GM12874 (cell line): ENCODE results near the gene PIP5K1C.

Experiments
- TF ChIP-seq, protein P1 (sequence below): IDR thresholded peaks from 2 replicates; pipeline ENCODE4 v1.5.1; 2011; ENCODE audit warnings: low read depth, mild to moderate bottlenecking, control low read depth, low read length, moderate library complexity; ENCODE audit not compliant: insufficient read depth

Gene PIP5K1C

DNA sequence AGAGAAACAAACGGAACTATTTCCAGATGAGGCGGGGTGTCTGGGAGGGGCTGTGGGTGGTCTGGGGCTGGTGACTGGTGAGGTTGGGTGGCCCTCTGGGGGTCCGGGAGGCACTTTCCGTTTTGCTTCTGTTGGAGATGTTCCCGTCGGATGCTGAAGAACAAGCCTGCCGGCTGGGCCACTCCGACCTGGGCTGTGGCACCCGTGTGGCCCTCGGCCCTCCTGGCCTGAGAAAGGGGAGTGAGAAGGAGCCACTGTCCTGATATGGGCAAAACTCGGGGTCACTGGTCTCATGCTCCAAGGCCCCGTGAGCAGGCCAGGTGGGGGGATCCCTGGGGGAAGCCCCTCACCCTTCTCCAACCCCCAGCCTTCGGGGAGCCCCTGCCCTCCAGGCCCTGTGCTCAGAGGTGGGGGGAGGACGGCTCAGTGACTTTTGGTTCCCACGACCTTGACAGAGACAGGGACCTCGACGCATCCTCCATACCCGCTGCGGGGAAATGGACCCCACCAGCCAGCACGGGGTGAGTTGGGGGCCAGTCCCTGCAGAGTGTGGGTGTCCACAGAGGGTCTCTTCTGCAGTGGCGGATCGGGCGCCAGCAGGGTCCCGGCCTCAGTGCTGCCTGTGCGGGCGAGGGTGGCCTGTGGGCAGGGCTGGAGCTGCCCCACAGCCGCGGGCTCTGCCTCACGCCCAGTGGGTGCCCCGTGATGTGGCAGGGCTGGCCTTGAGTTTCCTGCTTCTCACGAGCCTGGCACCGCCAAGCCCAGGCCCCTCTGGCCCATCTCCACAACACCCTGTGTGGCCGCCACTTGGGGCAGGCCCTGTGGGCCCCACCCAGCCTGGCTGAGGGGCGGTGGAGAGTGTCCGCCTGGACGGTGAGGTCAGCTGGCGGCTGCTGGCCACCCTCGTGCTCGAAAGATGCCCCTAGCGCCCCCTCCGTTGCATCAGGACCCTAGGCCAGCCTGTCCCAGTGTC lies 89.2 kb downstream of the PIP5K1C start:
- TF ChIP-seq, protein P1, sequence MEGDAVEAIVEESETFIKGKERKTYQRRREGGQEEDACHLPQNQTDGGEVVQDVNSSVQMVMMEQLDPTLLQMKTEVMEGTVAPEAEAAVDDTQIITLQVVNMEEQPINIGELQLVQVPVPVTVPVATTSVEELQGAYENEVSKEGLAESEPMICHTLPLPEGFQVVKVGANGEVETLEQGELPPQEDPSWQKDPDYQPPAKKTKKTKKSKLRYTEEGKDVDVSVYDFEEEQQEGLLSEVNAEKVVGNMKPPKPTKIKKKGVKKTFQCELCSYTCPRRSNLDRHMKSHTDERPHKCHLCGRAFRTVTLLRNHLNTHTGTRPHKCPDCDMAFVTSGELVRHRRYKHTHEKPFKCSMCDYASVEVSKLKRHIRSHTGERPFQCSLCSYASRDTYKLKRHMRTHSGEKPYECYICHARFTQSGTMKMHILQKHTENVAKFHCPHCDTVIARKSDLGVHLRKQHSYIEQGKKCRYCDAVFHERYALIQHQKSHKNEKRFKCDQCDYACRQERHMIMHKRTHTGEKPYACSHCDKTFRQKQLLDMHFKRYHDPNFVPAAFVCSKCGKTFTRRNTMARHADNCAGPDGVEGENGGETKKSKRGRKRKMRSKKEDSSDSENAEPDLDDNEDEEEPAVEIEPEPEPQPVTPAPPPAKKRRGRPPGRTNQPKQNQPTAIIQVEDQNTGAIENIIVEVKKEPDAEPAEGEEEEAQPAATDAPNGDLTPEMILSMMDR = no peak

DNA sequence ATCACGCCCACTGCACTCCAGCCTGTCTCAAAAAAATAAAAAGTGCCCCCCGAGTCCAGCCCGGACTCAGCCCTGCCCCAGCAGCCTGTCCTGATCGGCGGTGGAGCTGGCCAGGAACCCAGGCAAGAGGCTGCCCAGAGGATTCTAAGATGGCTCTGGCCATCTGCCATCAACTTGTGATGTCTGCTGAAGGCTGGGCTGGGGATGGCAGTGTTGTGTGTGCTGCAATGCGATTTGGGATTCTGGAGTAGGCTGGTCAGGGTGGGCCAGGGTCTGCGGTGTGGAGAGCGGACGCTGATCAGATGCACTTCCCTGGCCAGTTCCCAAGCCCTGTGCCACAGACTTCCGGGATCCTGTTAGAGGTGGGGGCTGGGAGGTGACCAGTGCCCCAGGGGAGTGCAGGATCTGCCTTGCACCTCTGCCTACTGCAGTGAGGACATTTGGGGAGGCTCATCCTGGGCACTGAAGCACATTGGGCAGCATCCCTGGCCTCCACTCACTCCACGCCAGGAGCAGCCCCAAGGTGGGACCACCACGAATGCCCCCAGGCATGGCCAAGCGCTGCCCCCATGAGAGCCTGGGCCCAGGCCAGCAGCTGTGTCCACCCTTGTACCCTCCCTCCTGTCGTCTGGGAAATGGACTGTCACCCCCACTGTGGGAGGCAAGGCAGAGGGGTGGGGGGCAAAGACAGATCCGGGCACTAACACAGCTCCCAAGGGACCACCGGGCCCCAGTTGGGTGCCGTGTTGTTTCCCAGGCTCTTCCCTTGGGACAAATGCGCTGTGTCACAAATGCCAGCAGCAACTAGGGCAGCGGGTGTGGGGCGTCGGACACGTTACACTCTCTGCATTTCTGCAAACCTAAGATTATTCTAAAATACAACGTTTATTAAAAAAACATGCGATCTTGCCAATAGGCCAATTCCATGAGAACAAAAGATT lies 90.2 kb downstream of the PIP5K1C start:
- TF ChIP-seq, protein P1 = no peak

DNA sequence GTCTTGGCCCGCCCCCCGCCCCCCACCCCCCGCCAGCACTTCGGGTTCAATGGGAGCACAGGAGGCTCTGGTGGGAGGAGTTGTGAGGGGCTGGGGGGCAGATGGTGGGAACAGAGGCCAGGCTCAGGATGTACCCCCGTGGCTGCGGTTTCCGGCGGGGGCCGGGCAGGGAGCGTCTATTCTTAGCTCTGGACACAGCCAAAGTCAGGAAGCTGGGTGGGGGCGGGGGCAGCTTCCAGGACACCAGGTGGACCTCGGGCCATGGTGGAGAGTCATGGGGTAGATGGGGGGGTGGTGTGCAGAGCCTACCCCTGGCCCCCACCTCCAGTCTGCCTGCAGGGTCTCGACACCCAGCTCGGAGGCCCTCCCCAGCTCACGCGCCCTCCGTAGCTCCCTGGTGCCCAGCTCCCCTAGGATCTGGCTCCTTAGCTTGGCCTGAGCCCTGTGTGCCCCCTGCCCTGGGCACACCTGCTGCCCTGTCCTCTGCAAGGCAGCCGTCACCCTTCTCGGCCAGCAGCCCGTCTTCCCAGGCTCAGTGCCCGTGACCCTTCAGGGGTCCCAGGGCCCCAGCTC lies 91.4 kb downstream of the PIP5K1C start:
- TF ChIP-seq, protein P1 = no peak

DNA sequence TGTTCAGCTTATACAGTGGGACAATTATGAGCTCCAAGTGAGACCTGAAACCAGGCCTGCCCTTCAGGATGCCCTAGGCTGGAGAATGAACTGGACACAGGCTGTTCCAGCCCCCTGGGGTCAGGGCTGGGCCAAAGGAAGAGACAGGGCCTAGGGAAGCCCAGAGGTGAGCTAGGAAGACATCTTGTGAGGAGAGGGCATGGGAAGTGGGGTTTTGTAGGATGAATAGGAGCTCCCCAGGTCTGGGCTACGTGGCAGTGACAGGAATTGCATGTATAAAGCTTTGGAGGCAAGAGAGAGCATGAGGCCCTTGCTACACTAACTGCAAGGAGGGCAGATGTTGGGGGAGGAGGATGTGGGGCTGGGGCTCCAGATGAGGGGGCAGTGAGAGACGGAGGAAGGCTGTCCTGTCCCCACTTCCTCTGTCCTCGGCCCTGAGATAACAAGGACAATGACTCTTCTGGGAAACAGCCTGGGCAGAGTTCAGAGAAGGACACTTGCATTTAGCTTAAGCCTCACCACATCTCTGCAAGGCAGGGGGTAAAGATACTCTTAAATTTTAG lies 92.1 kb downstream of the PIP5K1C start:
- TF ChIP-seq, protein P1 = no peak

DNA sequence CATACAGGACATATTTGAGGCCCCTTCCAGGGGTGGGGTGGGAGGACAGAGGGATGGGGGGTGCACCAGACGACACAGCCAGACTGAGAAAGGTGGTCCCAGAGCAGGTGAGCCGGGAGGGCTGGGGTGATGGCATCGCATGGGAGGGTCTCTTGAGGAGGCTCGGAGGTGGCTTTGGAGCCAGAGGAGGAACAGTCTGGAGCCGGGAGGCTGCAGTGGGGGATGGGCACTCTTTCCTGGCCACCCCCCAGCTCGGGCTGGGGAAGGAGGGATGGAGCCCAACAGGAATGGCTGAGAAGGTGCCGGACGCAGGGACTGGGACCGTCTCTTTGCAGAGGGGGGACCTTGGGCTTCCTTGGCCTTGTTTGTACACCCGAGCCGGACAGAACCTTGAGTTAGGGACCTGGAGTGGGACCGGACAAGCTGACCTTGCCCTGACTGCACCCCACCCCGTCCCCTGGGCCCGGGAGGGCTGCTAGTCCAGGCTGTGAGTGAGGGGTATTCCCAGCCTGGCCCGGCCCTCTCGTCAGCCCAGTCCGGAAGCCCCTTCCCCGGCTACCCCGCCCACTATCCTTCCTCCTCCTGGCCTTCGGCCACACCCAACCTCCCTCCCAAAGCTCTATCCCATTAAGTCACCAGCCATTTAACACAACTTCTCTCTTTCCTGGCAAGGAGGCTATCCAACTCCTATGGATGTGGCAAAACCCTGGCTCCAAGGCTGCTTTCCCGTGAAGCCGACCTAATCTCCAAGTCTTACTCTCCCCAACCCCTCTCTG lies 92.8 kb downstream of the PIP5K1C start:
- TF ChIP-seq, protein P1 = no peak

DNA sequence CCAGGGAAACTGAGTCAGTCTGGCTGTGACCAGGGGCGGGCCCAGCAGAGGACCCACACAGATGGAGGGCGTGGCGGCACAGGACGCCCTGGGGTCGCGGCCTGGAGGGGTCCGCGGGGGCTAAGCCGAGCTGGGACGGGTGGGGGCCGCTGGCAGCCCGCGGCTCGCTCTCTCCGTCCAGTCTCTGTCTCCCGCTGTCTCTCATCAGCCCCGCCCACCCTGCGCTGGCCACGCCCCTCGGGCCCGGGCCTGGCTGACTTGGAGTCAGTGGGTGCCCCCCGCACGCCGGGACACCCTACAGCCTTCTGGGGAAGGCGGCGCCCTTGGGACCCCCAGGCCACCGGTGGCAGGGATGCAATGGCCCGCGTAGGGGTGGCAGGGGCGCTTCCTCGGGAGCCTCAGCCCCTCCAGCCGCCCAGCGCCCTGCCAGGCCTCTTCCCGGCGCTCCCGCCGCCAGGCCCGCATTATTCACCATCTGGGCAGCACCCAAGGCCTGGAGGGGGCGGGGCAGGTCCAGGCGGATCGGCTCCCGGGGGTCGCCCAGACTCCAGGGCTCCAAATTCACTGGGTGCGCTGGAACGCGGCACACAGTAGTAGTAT lies 93.5 kb downstream of the PIP5K1C start, which contains the start of gene TBXA2R:
TBXA2R (minus strand) TSS at position 186 of the 600 bp plus-strand sequence. CDS start 6,241 bp downstream, outside the sequence.
- TF ChIP-seq, protein P1 = no peak
